ENCODE measurements around the gene VAPA.

VAPA gene

DNA sequence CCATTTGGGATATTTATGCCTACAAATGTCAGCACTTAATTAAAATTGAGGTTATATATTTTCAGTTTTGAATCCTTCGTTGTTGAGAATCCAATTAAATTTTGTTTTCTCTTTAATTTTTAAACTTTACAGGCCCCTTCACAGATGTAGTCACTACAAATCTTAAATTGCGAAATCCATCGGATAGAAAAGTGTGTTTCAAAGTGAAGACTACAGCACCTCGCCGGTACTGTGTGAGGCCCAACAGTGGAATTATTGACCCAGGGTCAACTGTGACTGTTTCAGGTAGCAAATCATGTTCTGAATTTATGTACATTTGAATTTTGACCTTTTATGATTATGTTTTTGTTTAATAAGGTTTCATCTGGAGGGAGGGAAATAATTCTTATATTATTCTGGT, 17.9 kb downstream of the VAPA start:
- in situ Hi-C loops (cut with HindIII; ENCODE audit: low sequenced_read_pairs), result no loop called here
- DNase-seq (ENCODE audit: low read depth), result no peak
- H3K4me3 ChIP-seq (ENCODE audit: low read depth, low read length), result no peak overlapping the region
- no peak for TF ChIP-seq CTCF (IDR thresholded peaks at IDR 0.05; ENCODE audit: low read depth, low read length, missing control alignments)

GRCh38 chr18:9933865-9934264, 20.0 kb downstream of the VAPA start:
- in situ Hi-C loops (cut with HindIII; ENCODE audit: low sequenced_read_pairs), result no loop called here
- TF ChIP-seq CTCF (IDR thresholded peaks at IDR 0.05; ENCODE audit: low read depth, low read length, missing control alignments), result no peak
- H3K4me3 ChIP-seq (ENCODE audit: low read depth, low read length), result no peak overlapping the region
- DNase-seq (ENCODE audit: low read depth), result no peak

DNA sequence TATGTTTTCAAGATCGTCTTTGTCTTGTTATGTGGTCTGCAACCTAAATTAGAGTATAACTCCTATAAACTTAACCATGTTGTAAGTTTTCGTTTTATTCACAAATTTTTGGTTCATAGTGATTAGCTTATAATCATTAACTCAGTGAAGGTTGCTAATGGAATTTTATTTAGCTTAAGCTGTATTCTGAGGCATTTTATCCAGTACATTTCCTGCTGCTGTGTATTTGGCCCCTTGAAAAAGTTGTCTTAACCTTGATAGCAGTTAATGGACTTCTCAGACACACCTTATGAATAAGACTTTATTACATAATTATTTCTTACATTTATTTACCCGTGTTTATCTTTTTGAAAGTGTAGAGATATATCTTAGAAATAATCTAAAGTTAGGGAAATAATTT, 20.5 kb downstream of the VAPA start:
- DNase-seq (ENCODE audit: low read depth), result no peak
- no peak for TF ChIP-seq CTCF (IDR thresholded peaks at IDR 0.05; ENCODE audit: low read depth, low read length, missing control alignments)
- in situ Hi-C loops (cut with HindIII; ENCODE audit: low sequenced_read_pairs), result no loop called here

GRCh38 chr18:9941103-9941502, 27.3 kb downstream of the VAPA start:
- no peak overlapping the region for H3K4me3 ChIP-seq (ENCODE audit: low read depth, low read length)
- DNase-seq (ENCODE audit: low read depth), result no peak
- in situ Hi-C loops (cut with HindIII; ENCODE audit: low sequenced_read_pairs), result no loop called here
- TF ChIP-seq CTCF (IDR thresholded peaks at IDR 0.05; ENCODE audit: low read depth, low read length, missing control alignments), result no peak

More for the DNA sequence above, 20.5 kb downstream of the VAPA start:
- no peak overlapping the region for H3K4me3 ChIP-seq (ENCODE audit: low read depth, low read length)

DNA sequence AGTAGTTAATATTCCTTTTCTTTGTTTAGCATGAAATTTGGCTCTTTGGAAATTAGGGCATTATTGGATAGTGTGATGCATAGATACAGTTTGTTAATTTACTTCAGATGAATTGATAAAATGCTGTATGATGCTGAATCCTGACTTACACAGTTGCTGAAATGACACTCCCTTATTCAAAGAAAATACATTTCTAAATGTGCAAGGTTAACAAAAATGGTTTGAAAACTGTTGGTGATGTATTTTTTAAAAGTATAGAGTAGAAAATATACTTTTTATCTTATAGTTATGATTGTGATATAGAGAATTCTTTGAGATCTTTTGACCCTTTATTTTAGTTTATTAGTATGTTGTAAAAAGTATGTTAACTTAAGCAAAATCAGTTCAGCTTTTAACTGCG, 27.8 kb downstream of the VAPA start:
- in situ Hi-C loops (cut with HindIII; ENCODE audit: low sequenced_read_pairs), result no loop called here

GRCh38 chr18:9943311-9943710, 29.5 kb downstream of the VAPA start:
- DNase-seq (ENCODE audit: low read depth), result no peak
- in situ Hi-C loops (cut with HindIII; ENCODE audit: low sequenced_read_pairs), result no loop called here
- no peak for TF ChIP-seq CTCF (IDR thresholded peaks at IDR 0.05; ENCODE audit: low read depth, low read length, missing control alignments)

More for the DNA sequence above, 27.8 kb downstream of the VAPA start:
- no peak for TF ChIP-seq CTCF (IDR thresholded peaks at IDR 0.05; ENCODE audit: low read depth, low read length, missing control alignments)
- DNase-seq (ENCODE audit: low read depth), result no peak
- no peak overlapping the region for H3K4me3 ChIP-seq (ENCODE audit: low read depth, low read length)

DNA sequence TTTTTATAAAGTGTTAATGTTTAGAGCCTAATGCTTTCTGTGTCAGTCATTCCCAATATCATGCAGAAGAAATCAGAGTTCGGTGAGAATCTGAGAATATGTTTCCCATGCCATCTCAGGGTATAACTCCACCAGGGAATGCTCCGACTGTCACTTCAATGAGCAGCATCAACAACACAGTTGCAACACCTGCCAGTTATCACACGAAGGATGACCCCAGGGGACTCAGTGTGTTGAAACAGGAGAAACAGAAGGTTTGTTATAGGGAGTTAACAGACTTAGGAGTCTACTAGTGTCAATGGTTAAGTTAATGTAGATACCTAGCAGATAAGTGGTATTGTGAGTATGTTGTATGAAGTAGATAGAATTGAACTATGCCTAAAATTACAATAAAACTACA, 31.0 kb downstream of the VAPA start:
- no peak for TF ChIP-seq CTCF (IDR thresholded peaks at IDR 0.05; ENCODE audit: low read depth, low read length, missing control alignments)
- no peak for DNase-seq (ENCODE audit: low read depth)
- H3K4me3 ChIP-seq (ENCODE audit: low read depth, low read length), result no peak overlapping the region
- in situ Hi-C loops (cut with HindIII; ENCODE audit: low sequenced_read_pairs), result no loop called here

More at GRCh38 chr18:9943311-9943710, 29.5 kb downstream of the VAPA start:
- H3K4me3 ChIP-seq (ENCODE audit: low read depth, low read length), result no peak overlapping the region

All from astrocyte of the cerebellum (primary cell).